Right lung (tissue), 5 donors: ENCODE measurements around the gene PRSS53. TPM values are rescaled to one million over a fixed set of nuclear protein-coding genes. Genes with fewer than 3 reads are reported as not detected.
"Not testable (repeated sequence)": the region's sequence is repeated elsewhere in the genome, so short reads cannot be mapped to it uniquely, and the experiment has no call there.

Source experiments
- DNase-seq, 2 donors: peaks; one replicate each; pipeline ENCODE4 v3.0.0-alpha.2; 2013
- polyA plus RNA-seq, 5 donors: library from polyadenylated mRNA; unstranded; fragments of 120-200 nt; gene quantifications; one replicate each; pipeline versions ENCODE4 v1.2.1 to v1.2.3, GENCODE V29; 2013; ENCODE audit warnings: inconsistent platforms in 1 of 5, low replicate concordance in 1 of 5; ENCODE audit not compliant: insufficient read length in 5 of 5, insufficient read depth in 1 of 5

The PRSS53 gene
- polyA plus RNA-seq, 5 donors, result 1.1 to 2.1 (median 1.9) TPM

- DNase-seq, result no peak
Measured at GRCh38 chr16:31118223-31119155, 29.7 kb upstream of the PRSS53 start.

DNA sequence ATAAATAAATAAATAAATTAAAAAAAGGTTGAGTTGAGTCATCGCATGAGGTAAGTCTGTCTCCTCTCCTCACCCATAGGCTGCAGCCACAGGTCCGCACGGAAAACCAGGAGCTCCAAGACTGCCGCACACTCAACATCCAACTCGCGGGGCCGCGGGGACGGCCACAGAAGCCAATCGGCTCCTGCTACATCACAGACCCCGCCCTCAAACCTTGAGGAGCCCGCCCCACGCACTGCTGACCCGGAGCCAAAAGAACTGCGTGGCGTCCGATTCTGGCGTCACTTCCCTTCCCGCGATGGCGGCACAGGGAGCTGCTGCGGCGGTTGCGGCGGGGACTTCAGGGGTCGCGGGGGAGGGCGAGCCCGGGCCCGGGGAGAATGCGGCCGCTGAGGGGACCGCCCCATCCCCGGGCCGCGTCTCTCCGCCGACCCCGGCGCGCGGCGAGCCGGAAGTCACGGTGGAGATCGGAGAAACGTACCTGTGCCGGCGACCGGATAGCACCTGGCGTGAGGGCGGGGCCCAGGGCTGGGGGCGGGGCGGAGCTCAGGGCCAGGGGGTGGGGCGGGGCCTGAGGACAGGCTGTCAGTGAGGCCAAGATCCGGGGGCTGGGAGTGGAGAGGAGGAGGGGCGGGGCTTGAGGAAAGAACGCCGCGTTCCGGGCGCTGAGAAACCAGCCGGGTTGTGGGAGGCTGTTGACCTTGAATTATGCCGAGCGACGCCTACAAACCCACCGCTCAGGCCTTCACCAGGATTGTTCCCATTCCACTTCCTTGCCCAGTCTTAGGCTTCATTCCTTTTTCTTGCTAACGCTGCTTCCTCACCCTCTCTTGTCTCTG, 28.9 kb upstream of the PRSS53 start, which contains the start of gene KAT8:
KAT8 (plus strand) TSS at position 281 of the 839 bp plus-strand sequence; CDS start at position 299, 18 bp downstream.
- peak; percentile 97 to 98 for DNase-seq

GRCh38 chr16:31114468-31114867, 25.7 kb upstream of the PRSS53 start:
- no peak for DNase-seq

DNA sequence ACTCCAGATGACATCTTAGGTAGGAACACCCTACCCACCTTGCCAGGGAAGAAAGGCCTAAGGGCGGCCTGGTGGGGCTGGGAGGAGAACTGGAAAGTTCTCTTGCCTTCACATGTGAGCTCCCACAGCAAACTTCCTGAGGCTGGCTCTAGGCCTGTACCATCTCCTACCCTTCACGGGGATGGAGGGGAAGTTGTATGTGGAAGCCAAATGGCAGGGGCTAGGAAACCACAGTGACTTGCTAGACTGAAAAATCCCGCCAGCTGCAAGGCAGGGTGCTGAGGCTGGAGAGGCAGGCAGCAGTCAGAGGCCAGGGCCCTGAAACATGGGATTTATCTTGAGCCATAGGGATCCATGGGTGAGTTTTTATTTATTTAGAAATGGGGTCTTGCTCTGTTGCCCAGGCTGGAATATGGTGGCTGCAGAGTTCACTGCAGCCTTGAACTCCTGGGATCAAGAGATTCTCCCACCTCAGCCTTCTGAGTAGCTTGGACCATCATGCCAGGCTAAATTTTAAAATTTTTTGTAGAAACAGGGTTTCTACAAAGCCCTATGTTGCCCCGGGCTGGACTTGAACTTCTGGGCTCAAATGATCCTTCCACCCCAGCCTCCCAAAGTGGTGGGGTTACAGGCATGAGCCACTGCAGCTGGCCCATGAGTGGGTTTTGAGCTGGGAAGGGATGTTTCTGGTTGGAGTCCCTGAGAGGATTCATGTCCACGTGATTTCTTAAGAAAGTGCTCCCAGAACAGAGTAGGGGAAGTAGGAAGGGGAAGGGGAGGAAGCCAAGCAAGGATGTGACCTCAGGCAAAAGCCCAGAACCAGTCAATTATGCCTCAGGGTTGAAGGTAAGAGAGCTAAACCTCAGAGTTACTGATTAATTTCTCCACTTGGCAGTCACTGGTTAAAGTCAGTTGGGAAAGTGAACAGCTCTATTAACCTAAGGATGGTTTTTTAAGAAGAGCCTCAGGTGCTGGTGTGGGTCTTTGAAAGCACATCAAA, 24.7 kb upstream of the PRSS53 start:
- no peak for DNase-seq

DNA sequence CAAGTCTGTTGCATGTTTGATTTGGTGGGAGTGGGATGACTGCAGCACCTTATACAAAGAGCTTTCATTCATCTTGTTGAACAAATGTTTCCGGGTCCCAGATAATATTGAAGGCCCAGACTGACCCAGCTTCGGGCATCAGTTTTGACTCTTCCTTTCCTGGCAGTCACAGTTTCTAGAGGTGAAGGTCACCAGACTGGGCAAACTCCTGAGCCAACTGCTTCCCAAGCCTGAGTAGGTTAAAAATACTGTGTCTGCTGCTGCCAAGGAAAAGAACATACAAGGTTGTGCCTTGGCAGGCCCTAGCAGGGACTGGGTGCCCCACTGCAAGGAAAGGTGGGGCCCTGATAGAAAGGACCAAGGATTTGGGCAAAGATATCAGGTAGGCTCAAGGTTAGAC, 24.0 kb upstream of the PRSS53 start:
- DNase-seq, result no peak

DNA sequence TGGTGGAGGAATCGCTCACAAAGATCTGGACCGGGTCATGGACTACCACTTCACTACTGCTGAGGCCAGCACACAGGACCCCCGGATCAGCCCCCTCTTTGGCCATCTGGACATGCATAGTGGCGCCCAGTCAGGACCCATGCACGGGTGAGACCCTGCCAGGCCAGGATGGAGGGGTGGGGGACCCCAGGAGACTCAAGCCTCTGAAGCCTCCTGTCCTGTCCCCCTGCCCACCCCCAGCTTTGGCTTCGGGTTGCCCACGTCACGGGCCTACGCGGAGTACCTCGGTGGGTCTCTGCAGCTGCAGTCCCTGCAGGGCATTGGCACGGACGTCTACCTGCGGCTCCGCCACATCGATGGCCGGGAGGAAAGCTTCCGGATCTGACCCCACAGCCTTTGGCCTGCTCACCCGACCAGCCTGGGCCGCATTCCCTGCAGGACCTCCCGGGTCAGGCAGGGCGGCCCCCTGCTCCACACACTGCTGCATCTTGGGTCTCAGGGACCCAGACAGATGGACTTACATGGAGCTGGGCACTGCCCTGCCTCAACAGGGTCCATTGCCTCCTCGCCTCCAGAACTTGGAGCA, 23.2 kb upstream of the PRSS53 start:
- DNase-seq, result no peak

GRCh38 chr16:31110106-31111034, 21.6 kb upstream of the PRSS53 start:
- DNase-seq, result no peak

DNA sequence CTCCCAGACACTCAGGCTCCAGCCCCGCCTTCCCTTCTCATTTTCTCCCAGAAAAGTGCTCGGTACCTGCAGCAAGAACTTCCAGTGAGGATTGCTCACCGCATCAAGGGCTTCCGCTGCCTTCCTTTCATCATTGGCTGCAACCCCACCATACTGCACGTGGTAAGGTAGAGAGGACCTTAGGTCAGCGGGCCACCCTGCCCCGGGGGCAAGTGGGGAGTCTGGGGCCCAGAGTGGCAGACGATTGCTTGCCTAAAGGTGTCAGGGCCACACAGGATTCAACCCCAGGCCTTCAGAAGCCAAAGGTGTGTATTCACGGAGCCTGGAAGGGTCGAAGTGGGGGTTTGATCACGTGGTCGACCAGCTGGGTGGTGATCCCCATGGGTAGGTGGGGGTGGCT, 20.9 kb upstream of the PRSS53 start:
- no peak for DNase-seq

- no peak for DNase-seq
Measured at GRCh38 chr16:31108794-31109558, 20.2 kb upstream of the PRSS53 start.

DNA sequence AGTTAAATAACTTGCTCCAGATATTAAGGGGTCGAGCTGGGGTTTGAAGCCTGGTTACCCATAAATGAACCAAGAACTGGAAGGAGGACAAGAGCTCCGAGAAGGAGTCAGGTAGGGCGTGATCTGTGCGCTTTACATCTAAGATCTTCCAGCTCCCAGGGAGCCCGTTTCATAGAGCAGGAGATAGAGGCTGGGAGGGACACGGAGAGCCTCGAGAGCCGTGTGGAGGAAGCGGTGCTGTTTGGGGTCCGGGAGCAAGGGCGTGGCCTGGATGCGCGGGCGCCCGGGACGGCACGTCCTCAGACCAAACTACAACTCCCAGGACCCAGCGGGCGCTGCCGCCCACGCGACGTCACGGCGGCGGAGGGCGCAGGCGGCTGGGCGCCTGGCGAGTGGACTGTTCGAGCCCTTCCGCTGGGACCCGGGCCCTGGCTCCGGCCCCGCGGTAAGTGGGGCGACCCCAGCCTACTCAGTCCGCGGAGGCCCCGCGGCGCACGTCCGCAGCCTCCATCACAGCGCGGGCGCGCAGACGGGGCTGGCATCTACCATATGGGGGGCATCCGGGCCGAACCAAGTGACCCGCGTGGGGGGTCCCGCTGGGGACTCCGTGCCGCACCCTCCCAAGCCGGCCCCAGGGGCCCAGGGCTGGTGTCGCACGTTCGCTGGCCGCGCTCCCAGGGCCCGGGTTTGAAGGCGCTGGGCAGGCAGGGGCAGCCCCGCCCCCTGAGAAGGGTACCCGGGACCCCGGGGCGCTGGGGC, 19.5 kb upstream of the PRSS53 start, which contains the start of gene BCKDK:
BCKDK (plus strand) TSS at position 352 of the 759 bp plus-strand sequence. CDS start 838 bp downstream, outside the sequence.
- DNase-seq, result peak; percentile 60 to 71

DNA sequence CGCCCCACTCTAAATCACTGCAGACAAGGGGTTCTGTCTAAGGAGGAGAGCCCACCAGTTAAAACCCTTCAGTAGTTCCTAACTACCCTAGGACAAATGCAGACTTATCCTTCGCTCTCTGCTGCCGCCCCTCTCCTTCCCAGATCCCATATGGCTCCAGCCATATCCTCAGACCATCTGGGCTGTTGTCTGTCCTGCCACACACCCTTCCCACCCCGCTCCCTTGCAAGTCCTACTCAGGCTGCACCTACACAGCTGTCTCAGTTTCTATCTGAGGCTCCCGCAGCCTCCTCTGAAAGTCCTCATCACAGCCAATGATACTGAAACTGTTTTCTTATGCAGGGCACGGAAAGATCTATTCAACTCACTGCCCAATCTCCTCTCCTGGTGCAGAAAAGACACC, 18.7 kb upstream of the PRSS53 start:
- DNase-seq, result no peak

GRCh38 chr16:31106509-31107464, 18.0 kb upstream of the PRSS53 start:
- DNase-seq, result no peak

GRCh38 chr16:31105677-31106213, 17.0 kb upstream of the PRSS53 start:
- DNase-seq, result no peak

GRCh38 chr16:31100876-31101641, 12.3 kb upstream of the PRSS53 start:
- DNase-seq, result not testable (repeated sequence)

DNA sequence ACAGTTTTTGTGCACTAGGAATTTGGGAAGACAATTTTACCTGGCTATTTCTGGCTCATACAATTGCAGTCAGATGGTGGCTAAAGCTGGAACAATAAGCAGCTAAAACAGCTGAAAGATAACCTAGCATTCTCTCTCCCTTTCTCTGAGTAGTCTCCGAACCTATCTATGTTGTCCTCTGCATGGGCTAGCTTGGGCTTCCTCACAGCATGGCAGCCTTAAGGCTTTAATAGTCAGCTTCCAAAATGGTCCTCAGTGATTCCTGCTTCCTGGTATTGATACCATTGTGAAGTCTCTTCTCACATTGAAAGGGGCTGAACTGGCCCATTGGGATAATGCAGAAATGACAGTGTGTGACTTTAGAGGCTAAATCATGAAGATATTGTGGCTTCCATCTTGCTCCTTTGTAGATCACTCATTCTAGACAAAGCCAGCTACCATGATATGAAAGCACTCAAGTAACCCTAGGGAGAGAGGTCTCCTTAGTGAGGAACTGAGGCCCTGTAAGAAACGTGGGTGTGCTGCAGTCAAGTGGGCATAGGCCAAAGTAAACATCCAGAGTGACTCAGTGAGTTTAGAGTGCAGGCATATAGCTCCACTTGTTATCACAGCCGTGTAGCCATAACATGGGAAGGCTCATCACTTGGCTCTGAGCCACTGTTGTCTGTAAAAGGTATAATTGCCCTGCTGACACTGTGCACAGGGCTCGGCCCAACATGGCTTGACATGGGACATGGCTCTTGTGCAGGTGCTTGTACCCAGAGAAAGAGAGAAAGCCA, 11.3 kb upstream of the PRSS53 start:
- no peak for DNase-seq
